NT2/D1 (cell line): Measurements from ENCODE around the gene TLNRD1.
A peak's percentile ranks its signal among the peaks of the same experiment; 100 is the strongest.
"Not testable (repeated sequence)": the region's sequence is repeated elsewhere in the genome, so short reads cannot be mapped to it uniquely, and the experiment has no call there.

Experiments used
- DNase-seq: peaks from one replicate; pipeline ENCODE4 v3.0.0-alpha.2; 2011; ENCODE audit warnings: low read depth, low spot score
- H3K27me3 ChIP-seq: 2 replicates; pipeline ENCODE4 v1.6.0; 2011; ENCODE audit warnings: mild to moderate bottlenecking; ENCODE audit not compliant: insufficient read length, insufficient read depth
- H3K36me3 ChIP-seq: 2 replicates; pipeline ENCODE4 v1.6.1; 2011; ENCODE audit warnings: mild to moderate bottlenecking, low read length, mixed read lengths; ENCODE audit not compliant: insufficient read depth, insufficient read length
- H3K4me1 ChIP-seq: 2 replicates; pipeline ENCODE4 v1.5.1; 2011; ENCODE audit not compliant: insufficient read depth, insufficient read length
- H3K4me3 ChIP-seq: 2 replicates; pipeline ENCODE4 v1.5.1; 2011; ENCODE audit warnings: low read depth; ENCODE audit not compliant: insufficient read length
- H3K9ac ChIP-seq: 2 replicates; pipeline ENCODE4 v1.6.0; 2011; ENCODE audit warnings: low read depth; ENCODE audit not compliant: insufficient read length
- H3K9me3 ChIP-seq: 2 replicates; pipeline ENCODE4 v1.5.1; 2011; ENCODE audit warnings: mild to moderate bottlenecking, low read length; ENCODE audit not compliant: insufficient read depth
- SUZ12 ChIP-seq: IDR thresholded peaks from 2 replicates; pipeline ENCODE4 v1.6.1; 2011; ENCODE audit not compliant: insufficient read length, insufficient read depth; ENCODE audit errors: extremely low read depth
- YY1 ChIP-seq: IDR thresholded peaks from 2 replicates; pipeline ENCODE4 v1.6.1; 2011; ENCODE audit not compliant: insufficient read length, insufficient read depth
- ZNF274 ChIP-seq: IDR thresholded peaks from 2 replicates; pipeline ENCODE4 v1.6.1; 2011; ENCODE audit warnings: mild to moderate bottlenecking, low read depth, low read length

Gene TLNRD1

DNA sequence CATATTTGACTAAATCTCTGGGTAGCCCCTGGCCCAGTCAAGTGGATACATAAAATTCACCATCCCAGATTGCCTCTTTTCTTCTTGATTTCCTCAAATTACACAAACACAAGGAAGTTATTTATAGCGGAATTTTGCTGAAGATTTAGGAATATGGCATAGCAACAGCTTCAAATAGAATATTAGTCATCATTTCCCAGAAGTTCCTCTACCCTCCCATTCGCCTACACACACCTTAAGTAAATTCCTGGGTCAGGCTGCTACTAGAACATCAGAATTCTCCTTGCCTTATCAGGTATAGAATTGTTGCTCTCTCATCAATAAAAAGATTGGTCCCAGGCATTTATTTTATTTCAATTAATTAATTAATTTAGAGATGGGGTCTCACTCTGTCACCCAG, 42.7 kb upstream of the TLNRD1 start:
- Histone ChIP-seq H3K27me3 (no peaks in the 10 kb centered on the region), H3K36me3 (peaks cover 16% of the 10 kb centered on the region), H3K4me3 (no peak overlapping the region), H3K9me3 (no peaks in the 10 kb centered on the region), H3K9ac (no peak overlapping the region), H3K4me1 (peaks cover 9% of the 10 kb centered on the region)
- DNase-seq = no peak
- TF ChIP-seq ZNF274 (no peak), SUZ12 (no peak), YY1 (no peak)

DNA sequence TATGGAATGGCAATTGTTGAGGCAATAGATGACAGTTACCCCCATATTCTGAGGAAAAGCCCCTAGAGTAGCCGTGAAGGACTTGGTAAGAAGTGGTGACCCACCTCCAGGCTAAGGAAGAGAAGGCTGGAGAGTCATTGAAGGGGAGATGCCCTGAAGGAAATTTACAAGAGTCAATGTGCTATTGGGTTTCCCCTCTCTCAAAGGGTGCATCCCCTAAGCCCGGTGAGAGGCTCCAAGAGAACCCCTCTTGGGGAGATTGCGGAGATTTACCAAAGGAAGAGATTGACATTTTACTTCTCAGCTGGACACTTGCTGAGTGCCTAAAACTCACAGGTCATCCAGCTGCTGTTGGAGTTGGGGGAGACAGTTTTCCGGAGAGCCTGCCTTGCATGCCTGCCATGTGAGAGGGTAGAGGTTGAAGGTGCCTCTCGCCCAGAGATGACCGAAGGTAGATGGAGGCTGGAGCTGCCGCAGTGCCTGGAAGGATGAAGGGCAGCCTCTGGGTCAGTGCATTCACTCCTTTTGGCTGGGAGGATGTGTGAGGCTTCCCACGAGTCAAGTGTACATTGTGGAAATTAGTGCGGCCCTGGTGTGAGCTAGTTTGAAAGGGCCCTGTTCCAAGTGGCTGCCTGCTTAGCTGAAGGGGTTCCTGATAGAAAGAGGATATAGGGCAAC, 41.8 kb upstream of the TLNRD1 start:
- Histone ChIP-seq H3K27me3 (no peaks in the 10 kb centered on the region), H3K4me3 (no peak overlapping the region), H3K9ac (no peak overlapping the region), H3K36me3 (peaks cover 14% of the 10 kb centered on the region), H3K4me1 (peaks cover 2% of the 10 kb centered on the region), H3K9me3 (no peaks in the 10 kb centered on the region)
- no peak for DNase-seq
- TF ChIP-seq YY1 (no peak), ZNF274 (no peak), SUZ12 (no peak)

DNA sequence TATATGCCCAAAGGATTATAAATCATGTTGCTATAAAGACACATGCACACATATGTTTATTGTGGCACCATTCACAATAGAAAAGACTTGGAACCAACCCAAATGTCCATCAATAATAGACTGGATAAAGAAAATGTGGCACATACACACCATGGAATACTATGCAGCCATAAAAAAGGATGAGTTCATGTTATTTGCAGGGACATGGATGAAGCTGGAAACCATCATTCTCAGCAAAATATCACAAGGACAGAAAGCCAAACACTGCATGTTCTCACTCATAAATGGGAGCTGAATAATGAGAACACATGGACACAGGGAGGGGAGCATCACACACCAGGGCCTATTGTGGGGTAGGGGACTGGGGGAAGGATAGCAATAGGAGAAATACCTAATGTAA, 35.3 kb upstream of the TLNRD1 start:
- peaks cover 15% of the 10 kb centered on the region for H3K36me3 ChIP-seq
- not testable (repeated sequence) for H3K9me3 ChIP-seq, H3K4me3 ChIP-seq, H3K9ac ChIP-seq, DNase-seq, H3K27me3 ChIP-seq, H3K4me1 ChIP-seq

DNA sequence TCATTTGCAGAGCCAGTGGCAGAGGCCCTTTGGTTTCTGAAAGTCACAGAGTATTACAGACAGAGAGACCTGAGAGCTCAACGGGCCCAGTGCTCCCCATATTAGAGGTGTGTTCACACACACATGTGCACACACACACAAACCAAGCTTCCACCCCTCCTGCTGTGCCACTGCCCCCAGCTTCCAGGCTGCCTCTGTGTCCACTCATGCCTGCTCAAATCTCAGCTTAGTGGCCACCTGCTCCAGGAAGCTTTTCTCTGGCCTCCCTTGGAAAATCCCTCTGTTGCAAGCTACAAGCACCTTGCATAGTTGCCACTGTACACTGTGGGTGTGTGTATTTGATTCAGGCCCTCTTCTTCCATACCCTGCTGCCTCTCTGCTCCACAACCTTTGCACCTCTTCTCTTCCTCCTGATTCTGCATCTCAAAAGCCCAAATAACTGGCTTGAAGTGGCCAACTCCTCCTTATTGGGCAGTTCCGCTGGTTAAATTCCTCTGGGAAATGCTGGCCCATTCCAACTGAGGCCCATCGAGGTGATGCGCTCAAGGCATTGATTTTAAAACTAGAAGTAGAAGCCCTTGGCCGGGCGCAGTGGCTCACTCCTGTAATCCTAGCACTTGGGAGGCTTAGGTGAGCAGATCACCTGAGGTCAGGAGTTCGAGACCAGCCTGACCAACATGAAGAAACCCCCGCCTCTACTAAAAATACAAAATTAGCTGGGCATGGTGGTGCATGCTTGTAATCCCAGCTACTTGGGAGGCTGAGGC, 34.1 kb upstream of the TLNRD1 start:
- H3K27me3 ChIP-seq = no peaks in the 10 kb centered on the region
- H3K4me1 ChIP-seq = peaks cover 10% of the 10 kb centered on the region
- H3K9me3 ChIP-seq = no peaks in the 10 kb centered on the region
- H3K4me3 ChIP-seq = no peak overlapping the region
- DNase-seq = no peak
- no peak overlapping the region for H3K9ac ChIP-seq
- TF ChIP-seq ZNF274 = no peak
- no peak for TF ChIP-seq YY1
- no peak for TF ChIP-seq SUZ12
- peaks cover 15% of the 10 kb centered on the region for H3K36me3 ChIP-seq

GRCh38 chr15:80967451-80967850, 33.3 kb upstream of the TLNRD1 start:
- Histone ChIP-seq H3K4me1 (peaks cover 11% of the 10 kb centered on the region), H3K4me3 (no peak overlapping the region), H3K36me3 (peaks cover 19% of the 10 kb centered on the region), H3K9ac (no peak overlapping the region), H3K9me3 (no peaks in the 10 kb centered on the region), H3K27me3 (no peaks in the 10 kb centered on the region)
- no peak for TF ChIP-seq ZNF274
- no peak for TF ChIP-seq YY1
- no peak for TF ChIP-seq SUZ12
- peak; percentile 75 for DNase-seq

DNA sequence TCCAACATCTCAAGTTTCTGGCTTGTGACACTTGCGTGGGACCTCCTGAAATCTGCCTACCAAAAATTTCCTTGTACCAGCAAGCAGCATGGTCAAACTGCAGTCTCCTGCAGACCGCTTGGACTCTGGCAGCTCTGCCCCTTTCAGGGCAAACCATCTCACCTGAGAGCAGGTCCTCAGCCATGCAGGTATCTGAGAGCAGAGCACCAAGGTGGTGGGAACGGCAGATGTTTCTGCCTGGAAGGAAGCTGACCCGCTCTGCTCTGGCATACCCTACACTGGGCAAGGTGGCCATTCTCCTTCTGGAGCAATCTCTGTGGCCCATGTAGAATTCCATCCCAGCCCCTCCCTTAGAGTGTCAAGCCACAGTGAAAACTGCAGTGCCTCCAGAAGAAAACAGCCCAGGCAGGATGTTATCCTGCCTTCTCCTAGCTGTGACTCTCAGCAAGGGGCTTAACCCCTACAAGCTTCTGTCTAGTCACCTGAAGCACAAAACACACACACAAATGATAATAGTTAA, 32.7 kb upstream of the TLNRD1 start:
- TF ChIP-seq YY1 = no peak
- TF ChIP-seq ZNF274 = no peak
- TF ChIP-seq SUZ12 = no peak
- Histone ChIP-seq H3K27me3 (no peaks in the 10 kb centered on the region), H3K36me3 (peaks cover 19% of the 10 kb centered on the region), H3K9me3 (no peaks in the 10 kb centered on the region), H3K4me3 (no peak overlapping the region), H3K9ac (no peak overlapping the region), H3K4me1 (peaks cover 11% of the 10 kb centered on the region)
- DNase-seq = no peak

- no peak overlapping the region for H3K4me3 ChIP-seq
- H3K9me3 ChIP-seq = no peaks in the 10 kb centered on the region
- no peaks in the 10 kb centered on the region for H3K27me3 ChIP-seq
- no peak for DNase-seq
- TF ChIP-seq SUZ12 (no peak), YY1 (no peak), ZNF274 (no peak)
- no peak overlapping the region for H3K9ac ChIP-seq
- H3K36me3 ChIP-seq = peaks cover 27% of the 10 kb centered on the region
- H3K4me1 ChIP-seq = peaks cover 11% of the 10 kb centered on the region
Observed at GRCh38 chr15:80969316-80969715, 31.4 kb upstream of the TLNRD1 start.
